LNCaP clone FGC (cell line): ENCODE measurements around the gene ATXN1.

ENCODE experiments used
- DNase-seq: peaks from one replicate; pipeline ENCODE4 v3.0.0-alpha.2; 2011; ENCODE audit warnings: low read depth
- H3K4me3 ChIP-seq: 2 replicates; pipeline ENCODE4 v1.5.1; 2011; ENCODE audit warnings: mild to moderate bottlenecking, low read depth, low read length, control low read depth
- CTCF ChIP-seq: IDR thresholded peaks from 2 replicates; pipeline ENCODE4 v1.5.1; 2012; ENCODE audit warnings: mild to moderate bottlenecking; ENCODE audit not compliant: control insufficient read depth, insufficient read depth; ENCODE audit errors: extremely low read depth

The ATXN1 gene

GRCh38 chr6:16369989-16370388 lies 391.3 kb downstream of the ATXN1 start:
- DNase-seq = no peak
- TF ChIP-seq CTCF = no peak
- no peak overlapping the region for H3K4me3 ChIP-seq

- no peak for TF ChIP-seq CTCF
- no peak overlapping the region for H3K4me3 ChIP-seq
These were observed 392.0 kb downstream of the ATXN1 start for GRCh38 chr6:16369140-16369745.

GRCh38 chr6:16367571-16367970 lies 393.7 kb downstream of the ATXN1 start:
- no peak for DNase-seq
- no peak for TF ChIP-seq CTCF
- no peak overlapping the region for H3K4me3 ChIP-seq

More at GRCh38 chr6:16369140-16369745, 392.0 kb downstream of the ATXN1 start:
- no peak for DNase-seq

GRCh38 chr6:16363749-16364148 lies 397.5 kb downstream of the ATXN1 start:
- no peak overlapping the region for H3K4me3 ChIP-seq
- DNase-seq = no peak
- TF ChIP-seq CTCF = no peak

GRCh38 chr6:16362819-16363589 lies 398.3 kb downstream of the ATXN1 start:
- no peak for DNase-seq
- no peak for TF ChIP-seq CTCF
- no peak overlapping the region for H3K4me3 ChIP-seq

GRCh38 chr6:16362296-16362695 lies 399.0 kb downstream of the ATXN1 start:
- H3K4me3 ChIP-seq = no peak overlapping the region
- TF ChIP-seq CTCF = no peak
- DNase-seq = no peak
